C1 segment of cervical spinal cord (tissue), 14 donors: ENCODE results near the gene PAPOLB.
A peak's percentile ranks its signal among the peaks of the same experiment; 100 is the strongest.

Experiments used
- DNase-seq, 14 donors: peaks; one replicate each; lab custom pipeline; 2025; lab: John Stamatoyannopoulos, UW

The PAPOLB gene

DNA sequence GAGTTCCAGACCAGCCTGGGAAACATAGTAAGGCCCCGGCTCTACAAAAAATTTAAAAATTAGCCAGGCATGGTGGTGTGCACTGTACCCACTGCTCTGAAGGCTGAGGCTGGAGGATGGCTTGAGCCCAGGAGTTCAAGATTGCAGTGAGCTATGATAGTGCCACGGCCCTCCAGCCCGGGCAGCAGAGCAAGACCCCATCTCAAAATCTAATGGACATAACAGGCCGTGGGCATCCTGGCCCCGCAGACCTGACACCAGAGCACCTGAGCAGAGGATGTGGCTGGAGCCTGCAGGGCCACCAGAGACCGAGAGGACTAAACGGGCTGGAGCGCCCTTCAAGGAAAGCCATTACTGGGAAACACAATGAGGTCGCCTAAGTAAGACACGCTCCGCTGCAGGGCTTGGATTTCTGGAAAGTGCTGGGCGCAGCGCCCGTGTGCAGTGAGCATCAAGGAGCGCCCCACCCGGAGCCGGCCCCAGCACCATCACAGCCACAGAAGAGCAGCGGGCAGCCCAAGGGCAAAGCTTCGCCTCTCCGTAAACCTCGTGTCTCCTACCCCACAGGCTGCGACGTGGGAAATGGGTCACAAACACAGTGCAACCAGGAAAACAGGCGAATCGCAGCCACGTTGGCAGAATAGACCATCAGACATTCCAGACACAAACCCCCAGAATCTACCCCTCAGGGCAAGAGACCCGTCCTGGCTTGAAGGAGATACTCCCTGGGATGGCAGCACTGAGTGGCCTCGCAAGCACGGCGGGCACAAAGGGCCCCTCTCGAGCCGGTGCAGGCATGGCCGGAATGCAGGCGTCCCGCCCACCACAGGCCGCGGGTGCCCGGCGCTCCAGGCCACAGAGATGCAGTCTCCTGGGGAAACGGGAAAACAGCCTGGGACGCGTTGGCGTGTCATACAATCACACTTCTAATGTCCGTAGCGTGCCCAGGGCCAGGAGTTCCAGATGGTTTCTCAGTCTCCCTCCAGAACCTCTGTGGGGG lies 16.8 kb upstream of the PAPOLB start:
- peak in 1 of 14 donors; percentile 14 for DNase-seq

DNA sequence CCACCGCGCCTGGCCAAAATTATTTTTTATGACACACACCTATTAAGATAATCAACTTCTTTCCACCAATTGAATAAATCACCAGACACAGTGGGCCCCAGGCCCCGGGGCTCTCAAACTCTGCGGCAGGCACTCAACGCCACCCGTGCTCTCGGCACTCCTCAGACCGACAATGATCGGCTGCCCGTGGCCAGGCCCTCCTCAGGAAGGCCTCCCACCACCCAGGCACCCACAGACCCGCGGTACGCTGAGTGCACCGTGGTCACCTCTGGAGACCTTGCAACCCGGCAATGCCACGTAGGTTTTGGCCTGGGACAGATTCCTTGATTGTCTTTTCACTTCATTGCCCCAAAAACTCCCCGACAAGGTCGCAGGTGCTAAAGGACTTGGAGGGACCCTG lies 14.8 kb upstream of the PAPOLB start:
- DNase-seq = no peak

DNA sequence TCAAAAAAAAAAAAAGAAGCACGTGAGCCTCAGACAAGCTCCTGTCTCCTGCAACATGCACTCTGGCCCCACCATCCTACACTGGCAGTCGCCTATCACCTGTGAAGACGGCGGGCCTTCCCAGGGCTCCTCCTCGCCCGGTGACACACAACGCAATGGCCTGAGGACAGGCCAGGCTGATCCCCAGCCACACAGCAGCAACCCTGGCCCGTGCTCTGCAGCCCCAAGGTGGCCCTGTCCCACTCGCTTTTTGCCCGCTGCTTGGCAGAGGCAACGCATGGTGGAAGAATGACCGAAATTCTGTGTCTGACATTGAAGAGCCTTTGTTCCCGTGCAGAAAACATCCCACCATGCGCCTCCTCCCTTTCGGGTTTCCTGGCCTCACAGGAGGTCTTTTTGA lies 13.6 kb upstream of the PAPOLB start:
- DNase-seq = no peak

DNA sequence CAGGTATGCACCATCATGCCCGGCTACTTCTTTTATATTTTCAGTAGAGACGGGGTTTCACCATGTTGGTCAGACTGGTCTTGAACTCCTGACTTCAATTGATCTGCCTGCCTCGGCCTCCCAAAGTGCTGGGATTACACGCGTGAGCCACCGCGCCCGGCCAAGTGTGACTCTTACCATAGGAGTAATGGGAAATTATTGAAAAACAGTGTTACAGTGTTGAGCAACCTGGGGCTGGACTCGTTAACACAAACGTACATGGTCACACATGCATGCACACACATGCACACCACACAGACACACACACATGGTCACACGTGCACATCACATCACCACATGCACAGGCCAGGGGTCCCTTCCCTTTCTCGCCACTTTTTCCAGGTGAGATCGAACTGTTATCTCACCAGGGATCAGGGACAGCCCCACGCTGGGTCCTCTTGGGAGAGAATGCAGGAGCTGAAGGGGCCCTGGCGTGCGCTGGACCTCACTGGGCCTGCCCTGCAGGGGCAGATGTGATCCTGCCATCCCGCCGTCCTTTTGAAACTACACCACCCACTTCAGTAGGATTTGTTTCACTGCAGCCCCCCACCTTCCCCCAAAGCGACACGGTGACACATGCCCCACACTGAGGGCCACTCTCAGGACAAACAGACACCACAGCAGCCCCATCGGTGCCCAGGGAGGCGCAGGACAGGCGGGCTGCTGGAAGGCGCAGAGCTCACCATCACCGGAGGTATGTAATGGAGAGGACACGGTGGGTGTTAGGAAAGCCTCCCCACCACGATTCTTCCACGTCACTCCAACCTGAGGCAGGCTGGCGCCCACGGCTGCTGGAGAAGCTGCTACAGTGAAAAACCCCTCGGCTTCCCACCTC lies 11.5 kb upstream of the PAPOLB start:
- no peak for DNase-seq

DNA sequence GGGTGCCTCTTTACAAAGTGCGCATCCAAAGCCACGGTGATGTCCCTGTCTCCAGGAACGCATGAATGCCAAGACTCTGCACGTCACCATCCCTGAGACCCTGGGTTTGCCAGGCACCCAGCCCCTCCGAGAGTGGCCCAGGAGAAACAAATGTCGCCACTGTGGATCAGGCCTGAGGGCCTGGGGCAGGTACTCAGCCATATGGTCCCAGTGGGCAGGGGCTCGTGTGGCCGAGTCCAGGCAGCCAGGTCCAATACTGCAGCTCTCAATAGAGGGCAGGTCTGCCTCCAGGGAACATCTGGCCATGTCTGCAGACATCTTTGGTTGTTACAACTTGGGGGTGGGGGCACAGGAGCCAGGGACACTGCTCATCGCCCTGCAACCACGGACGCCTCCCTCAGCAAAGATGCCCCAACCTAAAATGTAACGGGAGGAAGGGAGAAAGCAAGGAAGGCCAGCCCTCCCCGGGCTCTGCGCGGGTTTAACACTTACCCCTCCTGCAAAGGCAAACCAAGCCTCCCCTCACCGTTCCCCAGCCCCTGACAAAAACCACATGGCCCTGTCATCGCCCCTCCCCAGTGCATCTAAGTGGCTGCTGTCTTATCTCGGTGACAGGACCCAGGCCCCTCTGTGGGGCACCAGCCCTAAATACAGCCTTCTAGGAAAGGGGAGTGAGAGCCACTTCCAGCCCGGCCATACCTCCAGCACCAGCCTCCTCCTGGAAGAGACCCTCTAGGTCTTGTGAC lies 10.3 kb upstream of the PAPOLB start:
- no peak for DNase-seq

DNA sequence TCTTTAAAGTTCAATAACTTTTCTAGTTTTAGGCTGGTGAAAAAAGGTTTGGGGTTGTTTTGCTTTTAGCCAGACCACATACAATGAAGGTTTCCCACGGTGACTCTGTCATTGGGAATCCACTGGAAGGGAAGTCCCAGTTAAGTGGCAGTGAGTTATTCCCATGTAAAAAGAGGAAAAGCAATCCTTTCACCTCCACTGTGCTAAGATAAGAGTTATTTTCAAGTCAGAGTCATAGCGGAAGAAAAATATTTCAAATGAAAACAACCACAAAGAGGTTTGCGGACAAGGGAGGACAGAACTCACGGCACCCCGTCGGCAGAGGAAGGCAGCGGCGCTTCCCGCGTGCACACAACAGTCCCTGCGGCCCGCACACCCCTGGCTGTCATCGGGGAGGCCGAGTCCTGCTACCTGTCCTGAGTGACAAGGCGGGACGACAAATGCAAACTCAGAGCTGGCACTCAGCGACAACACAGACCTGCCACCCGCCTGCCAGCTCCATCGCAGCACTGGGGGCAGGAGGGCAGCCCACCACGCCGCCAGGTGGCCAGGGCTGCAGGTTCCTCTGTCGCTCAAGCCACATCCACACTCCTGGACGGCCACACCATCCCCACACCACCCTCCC lies 9.3 kb upstream of the PAPOLB start:
- DNase-seq = no peak

DNA sequence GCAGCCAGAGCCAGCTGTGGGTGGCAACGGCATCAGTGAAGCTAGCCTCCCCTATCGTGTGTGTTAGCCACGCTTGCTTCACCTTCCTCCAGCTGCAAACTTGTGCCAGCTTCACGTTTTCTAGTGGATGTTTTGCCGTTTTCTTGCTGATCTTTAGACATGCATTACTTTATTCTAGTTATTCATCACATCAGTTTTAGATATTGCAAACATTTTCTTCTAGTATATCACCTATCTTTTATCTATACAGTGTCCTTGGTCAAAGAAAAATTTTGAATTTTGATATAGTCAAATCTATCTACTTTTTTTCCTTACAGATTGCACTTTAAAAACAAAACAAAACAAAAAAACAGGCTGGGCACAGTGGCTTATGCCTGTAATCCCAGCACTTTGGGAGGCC lies 6.7 kb upstream of the PAPOLB start:
- DNase-seq = no peak

DNA sequence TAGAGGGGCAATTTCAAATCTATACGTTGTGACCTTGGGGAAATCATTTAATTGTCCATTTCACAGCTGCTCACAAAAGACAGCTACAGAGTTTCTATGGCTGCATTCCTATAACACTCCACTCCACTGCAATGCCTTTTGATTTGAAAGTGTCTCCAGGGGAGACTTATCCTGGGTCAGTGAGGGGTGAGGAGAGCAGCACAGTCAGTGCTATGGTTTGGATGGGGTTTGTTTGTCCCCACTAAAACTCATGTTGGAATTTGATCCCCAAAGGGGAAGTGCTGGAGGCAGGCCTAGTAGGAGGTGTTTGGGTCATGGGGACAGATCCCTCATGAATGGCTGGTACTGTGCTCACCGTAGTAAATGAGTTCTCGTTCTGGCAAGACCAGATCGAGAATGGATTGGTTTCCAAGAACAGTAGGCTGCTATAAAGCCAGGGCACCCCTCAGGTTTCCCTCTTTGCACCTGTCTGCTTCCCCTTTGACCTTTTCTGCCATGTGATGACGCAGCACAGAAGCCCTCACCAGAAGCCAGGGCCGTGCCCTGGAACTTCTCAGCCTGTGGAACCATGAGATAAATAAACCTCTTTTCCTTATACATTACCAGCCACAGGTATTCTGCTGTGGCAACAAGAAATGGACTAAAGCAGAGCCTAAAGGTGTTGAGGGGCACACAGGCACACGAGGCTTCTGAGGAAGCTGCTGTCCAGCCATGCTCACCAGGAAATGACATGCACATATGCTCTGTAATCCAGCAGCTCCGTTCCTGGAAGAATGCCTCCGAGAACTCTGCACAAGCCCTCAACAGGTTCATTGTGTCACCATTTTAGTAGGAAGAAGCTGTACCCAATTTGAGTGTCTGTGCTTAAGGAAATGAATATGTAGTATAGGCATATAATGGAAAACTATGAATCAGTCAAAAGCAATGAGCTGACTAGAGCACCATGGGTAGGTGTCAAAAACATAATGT lies 5.0 kb upstream of the PAPOLB start:
- no peak for DNase-seq

DNA sequence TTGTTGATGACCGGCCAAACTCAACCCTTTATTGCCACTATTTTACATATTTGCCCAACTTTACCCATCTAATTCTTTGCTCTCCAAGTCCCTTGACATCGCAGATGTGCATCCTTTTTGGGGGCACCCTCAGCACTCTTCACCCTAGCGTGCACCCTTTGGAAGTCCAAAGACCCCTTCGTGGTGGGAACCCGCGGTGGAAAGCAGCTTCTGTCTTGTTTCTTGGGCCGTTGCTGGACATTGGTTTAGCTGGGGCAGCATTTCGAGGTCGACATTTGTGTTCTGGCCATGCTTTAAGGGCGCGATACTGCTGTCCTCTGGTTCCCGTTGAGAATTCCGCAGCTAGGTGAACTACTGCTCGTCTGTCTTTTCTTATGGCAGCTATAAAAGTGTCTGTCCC lies 326 bp upstream of the PAPOLB start:
- DNase-seq = no peak

DNA sequence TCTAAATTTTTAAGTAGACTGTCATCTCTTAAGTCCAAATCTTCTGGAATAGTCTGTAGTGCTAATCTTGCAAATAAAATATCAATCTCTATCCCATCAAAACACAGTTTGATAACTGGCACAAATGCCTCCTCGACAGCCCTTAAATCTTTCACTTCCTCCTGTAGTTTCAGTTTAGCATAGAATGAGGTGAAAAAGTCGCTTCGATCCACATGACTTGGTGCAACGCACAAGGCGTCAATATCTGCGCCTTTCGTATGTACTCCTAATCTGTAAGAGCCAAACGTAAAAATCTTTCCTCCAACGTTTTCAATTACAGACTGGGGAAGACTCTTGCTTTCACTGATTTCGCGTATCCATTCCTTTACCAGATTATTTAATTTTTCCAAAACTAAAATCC lies 603 bp downstream of the PAPOLB start:
- DNase-seq = no peak

DNA sequence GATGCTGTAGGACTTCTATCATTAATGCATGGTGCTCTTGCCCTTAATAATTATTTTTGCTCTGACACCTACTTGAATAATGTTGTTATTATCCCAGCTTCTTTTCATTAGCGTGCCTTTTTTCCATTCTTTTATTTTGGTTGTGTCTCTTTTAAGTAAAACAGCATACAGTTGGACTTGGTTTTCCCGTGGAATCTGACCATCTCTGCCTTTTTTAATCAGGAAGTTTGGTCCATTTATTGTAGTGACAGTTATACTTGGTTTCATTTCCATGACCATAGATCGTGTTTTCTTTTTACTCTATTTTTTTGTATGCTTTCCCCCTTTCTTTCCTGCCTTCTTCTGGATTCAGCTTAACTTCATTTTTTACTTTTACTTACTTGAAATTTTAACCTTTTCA lies 4.6 kb downstream of the PAPOLB start:
- no peak for DNase-seq

DNA sequence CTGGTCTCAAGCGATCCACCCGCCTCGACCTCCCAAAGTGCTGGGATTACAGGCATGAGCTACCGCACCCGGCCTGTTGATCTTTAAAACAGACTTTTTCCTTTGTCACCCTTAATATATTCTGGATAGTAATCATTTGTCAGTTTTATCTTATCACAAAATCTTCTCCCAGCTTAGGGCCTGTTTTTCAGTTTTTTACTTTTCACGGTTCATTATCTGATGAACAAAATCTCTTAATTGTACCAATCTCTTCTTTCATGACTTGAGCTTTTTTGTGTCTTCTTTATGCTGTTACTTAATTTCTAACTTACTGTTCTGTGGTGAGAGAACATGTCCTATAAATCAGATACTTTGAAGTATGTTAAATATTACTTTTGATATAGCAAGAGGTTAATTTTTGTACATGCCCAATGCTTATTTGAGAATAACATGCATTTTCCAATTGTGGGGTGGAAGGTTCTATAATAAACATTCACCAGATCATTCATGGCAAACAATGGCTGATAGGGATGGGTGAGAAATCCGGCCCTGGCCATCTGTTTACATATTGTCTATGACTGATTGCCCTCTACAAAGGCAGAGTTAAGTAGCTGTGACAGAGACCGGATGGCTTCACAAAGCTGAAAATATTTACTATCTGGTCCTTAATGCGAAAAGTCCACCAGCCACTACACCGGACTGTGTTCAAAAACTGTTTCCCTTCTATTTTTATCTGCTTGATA lies 5.3 kb downstream of the PAPOLB start:
- DNase-seq = no peak

DNA sequence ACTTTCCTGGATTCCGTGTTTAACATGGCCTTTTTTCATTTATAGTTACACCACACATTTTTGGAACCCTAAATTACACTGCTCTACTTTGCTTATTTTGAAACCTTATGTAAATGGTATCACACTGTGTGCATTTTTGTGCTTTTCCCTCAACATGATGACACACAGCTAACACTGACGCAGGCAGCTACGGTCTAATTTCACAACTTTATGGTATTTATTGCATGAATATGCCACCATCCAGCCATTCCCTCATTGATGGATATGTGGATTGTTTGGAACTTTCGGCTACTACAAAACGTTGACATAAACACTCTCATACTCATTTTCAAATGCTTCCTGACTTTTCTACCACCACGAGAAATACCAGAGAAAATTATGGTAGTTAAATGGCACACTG lies 6.9 kb downstream of the PAPOLB start:
- no peak for DNase-seq

DNA sequence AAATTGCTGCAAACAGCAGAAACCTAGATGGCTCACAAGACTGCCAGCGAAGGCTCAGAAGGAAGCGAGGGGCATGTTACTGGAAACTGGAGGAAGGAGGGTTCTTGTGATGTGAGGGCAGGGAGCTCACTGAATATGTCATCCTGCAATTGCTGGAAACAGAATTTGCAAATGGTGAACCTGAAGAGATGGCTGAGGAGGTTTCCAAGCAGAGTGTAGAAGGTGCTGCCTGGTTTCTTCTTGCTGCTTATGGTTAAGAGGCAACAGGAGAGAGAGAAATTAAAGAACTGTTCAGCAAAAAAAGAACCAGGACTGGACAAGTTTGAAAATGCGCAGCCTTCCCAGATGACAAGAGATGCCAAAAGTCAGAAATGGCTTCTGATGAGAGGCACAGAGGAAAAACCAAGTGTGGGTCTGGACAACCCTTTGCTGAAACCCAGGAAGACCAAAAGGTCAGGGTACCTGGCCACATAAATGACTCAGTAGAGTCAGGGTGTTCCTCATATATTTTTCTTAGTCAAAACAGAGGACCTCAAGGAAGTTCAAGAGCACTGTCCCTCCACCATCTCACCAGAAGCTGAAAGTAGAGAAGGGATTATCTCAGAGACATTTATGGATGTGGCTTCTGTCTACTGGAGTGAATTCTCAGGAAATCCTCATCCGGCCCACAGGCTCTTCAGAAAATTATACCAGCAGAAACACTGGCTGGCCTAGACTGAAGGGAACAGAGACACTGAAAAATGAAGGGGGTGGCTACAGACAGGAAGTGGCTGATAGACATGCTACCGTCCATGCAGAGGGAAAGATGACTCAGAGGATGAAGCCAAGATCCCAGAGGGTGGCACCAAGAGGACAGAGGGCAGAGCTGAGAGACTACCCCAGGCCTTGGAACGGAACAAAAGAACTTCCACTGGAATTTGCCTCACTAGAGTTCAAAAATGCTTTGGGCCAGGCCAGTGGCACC lies 10.1 kb downstream of the PAPOLB start:
- DNase-seq = no peak

DNA sequence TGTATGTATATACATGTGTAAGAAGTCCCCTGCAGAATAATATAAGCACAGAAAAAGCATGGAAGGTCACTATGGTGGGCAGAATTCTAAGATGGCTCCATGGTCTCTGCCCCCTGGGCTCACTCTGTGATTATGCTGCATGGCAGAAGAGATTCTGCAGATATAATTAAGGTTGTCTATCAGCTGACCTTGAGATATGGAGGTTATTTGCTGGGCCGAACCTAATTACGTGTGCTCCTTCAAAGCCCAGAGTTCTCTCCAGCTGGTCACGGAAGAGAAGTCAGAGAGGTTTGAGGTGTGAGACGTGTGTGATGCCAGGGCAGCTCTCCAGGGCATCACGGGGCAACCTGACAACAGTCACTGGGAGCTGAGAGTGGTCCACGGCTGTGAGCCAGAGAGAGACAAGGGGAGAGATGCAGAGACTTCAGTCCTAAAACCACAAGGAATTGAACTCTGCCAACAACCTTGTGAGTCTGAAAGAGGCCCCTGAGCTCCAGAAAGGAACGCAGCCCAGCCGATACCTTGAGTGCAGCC lies 11.5 kb downstream of the PAPOLB start:
- DNase-seq = no peak

DNA sequence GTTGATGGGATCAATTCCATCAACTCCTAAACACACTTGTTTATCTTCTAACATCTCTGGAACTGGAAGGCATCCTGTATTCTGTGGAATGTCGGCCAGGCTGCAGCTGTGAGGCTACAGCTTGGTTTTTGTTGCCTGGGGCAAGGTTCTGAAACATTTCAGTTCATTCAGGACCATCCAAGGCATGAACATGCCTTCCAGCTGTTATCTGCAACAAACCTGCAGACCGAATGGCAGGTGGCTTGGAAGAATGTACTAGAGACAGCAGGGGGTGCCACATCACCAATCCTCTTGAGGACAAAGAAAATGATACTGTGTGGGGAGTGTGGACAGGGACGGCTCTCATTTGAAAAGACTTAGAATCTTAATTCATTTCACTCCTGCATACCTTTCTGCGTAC lies 12.4 kb downstream of the PAPOLB start:
- peak in 4 of 14 donors; percentile 2 to 25 (median 18) for DNase-seq

DNA sequence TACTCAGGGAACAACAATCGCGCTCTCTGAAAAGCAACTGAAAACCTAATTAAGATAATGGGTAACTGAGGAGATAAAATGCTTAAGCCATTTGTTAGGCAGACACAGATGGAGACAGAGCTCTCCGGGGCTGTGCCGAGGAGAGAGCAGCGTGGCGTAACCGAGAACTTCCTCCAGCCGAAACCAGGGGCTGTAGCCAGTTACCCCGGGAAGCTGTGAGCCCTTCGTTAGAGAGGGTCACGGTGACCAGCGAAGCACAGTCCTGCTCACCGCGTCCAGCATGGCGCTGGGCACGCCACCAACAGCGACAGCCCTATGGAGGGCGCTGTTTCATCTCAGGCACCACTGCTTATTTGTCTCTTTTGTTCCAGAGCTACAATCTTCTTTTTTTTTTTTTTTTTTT lies 16.1 kb downstream of the PAPOLB start:
- DNase-seq = no peak
